Ascending aorta (tissue), 2 donors: Measurements from ENCODE around the gene PLPP1. TPM values are rescaled to one million over a fixed set of nuclear protein-coding genes. Genes with fewer than 3 reads are reported as not detected.

Source experiments
- DNase-seq, 2 donors: peaks; one replicate each; pipeline ENCODE4 v3.0.0-alpha.2; 2019; ENCODE audit warnings: low spot score in 2 of 2
- H3K27ac ChIP-seq, 2 donors: fragments of 200-600 bp; sonication (generic); one replicate each; pipeline ENCODE4 v1.5.1; 2016 to 2017; ENCODE audit warnings: mild to moderate bottlenecking in 1 of 2
- H3K27me3 ChIP-seq: fragments of 200-600 bp; sonication (generic); one replicate; pipeline ENCODE4 v1.5.1; 2017
- H3K36me3 ChIP-seq, 2 donors: fragments of 200-600 bp; sonication (generic); one replicate each; pipeline ENCODE4 v1.5.1; 2016
- H3K4me1 ChIP-seq, 2 donors: fragments of 200-600 bp; sonication (generic); one replicate each; pipeline ENCODE4 v1.5.1; 2016 to 2017; ENCODE audit warnings: mild to moderate bottlenecking in 1 of 2
- H3K4me3 ChIP-seq, 2 donors: fragments of 200-600 bp; sonication (generic); one replicate each; pipeline ENCODE4 v1.5.1; 2016 to 2017; ENCODE audit warnings: mild to moderate bottlenecking in 1 of 2
- H3K9me3 ChIP-seq, 2 donors: fragments of 200-600 bp; sonication (generic); one replicate each; pipeline ENCODE4 v1.5.1; 2016
- CTCF ChIP-seq, 3 experiments: fragments of 200-600 bp in 2 of 3; fragments of 450-650 bp in 1 of 3; sonication (generic) in 2 of 3; IDR thresholded peaks; one replicate each; pipeline ENCODE4 v1.5.1; 2016 to 2019; ENCODE audit warnings: antibody characterized with exemption in 3 of 3, mild to moderate bottlenecking in 1 of 3, moderate library complexity in 1 of 3
- intact Hi-C: fragments of 100-400 bp; cut with DNase I; formaldehyde crosslinking; loops from one replicate; pipeline ENCODE4 v1.15.1; 2023
- total RNA-seq: library from RNA; depleted of rRNA; stranded (reverse); fragments of >200 nt; gene quantifications from one replicate; pipeline ENCODE4 v1.1.0, GENCODE V29; 2016

PLPP1 gene
- total RNA-seq = 1,314 TPM

GRCh38 chr5:55534436-55535198, at the start of gene PLPP1:
Gene PLPP1, minus strand, starts transcription at chr5:55534964. Its CDS starts 335 bp downstream, at chr5:55534629.
- intact Hi-C loops = loop anchor here (1.0 to 2.0 kb wide), 4 partner anchors 34 to 156 kb away; no protein-coding TSS in a partner anchor
- H3K4me1 ChIP-seq = peaks cover 0 to 12% of the 10 kb centered on the region in 2 donors
- peak within 1 kb of the TSS; percentile 97 to 99 for H3K27ac ChIP-seq
- DNase-seq = peak; percentile 70 to 95
- peaks cover 0 to 8% of the 10 kb centered on the region in 2 donors for H3K36me3 ChIP-seq
- H3K27me3 ChIP-seq = no peaks in the 10 kb centered on the region
- no peaks in the 10 kb centered on the region for H3K9me3 ChIP-seq
- TF ChIP-seq CTCF (IDR thresholded peaks at IDR 0.05) = peak in 1 of 3 experiments; percentile 19
- peak within 1 kb of the TSS; percentile 87 to 91 for H3K4me3 ChIP-seq

- H3K27me3 ChIP-seq = no peaks in the 10 kb centered on the region
- peaks cover 3 to 10% of the 10 kb centered on the region in 2 donors for H3K4me1 ChIP-seq
- H3K27ac ChIP-seq = no peak overlapping the region
- no peaks in the 10 kb centered on the region for H3K36me3 ChIP-seq
- no peak for TF ChIP-seq CTCF (IDR thresholded peaks at IDR 0.05)
- H3K9me3 ChIP-seq = no peaks in the 10 kb centered on the region
- no peak for DNase-seq
- intact Hi-C loops = no loop called here
- H3K4me3 ChIP-seq = no peak overlapping the region
Observed at GRCh38 chr5:55583578-55583977, 48.8 kb upstream of the PLPP1 start.

GRCh38 chr5:55582256-55582655, 47.5 kb upstream of the PLPP1 start:
- Histone ChIP-seq H3K27me3 (no peaks in the 10 kb centered on the region), H3K9me3 (no peaks in the 10 kb centered on the region), H3K4me3 (no peak overlapping the region), H3K4me1 (peaks cover 12 to 20% of the 10 kb centered on the region in 2 donors), H3K36me3 (no peaks in the 10 kb centered on the region), H3K27ac (no peak overlapping the region)
- DNase-seq = no peak
- intact Hi-C loops = no loop called here
- no peak for TF ChIP-seq CTCF (IDR thresholded peaks at IDR 0.05)

- intact Hi-C loops = no loop called here
- TF ChIP-seq CTCF (IDR thresholded peaks at IDR 0.05) = no peak
- H3K27ac ChIP-seq = peak overlapping the region in 1 of 2 donors; percentile 62
Observed at GRCh38 chr5:55580042-55580441, 45.3 kb upstream of the PLPP1 start.

GRCh38 chr5:55578771-55579170, 44.0 kb upstream of the PLPP1 start:
- intact Hi-C loops = no loop called here
- peak overlapping the region; percentile 62 to 67 for H3K27ac ChIP-seq
- no peaks in the 10 kb centered on the region for H3K36me3 ChIP-seq
- no peaks in the 10 kb centered on the region for H3K27me3 ChIP-seq
- H3K4me1 ChIP-seq = peaks cover 19 to 33% of the 10 kb centered on the region in 2 donors
- TF ChIP-seq CTCF (IDR thresholded peaks at IDR 0.05) = no peak
- DNase-seq = peak in 1 of 2 donors; percentile 79
- no peak overlapping the region for H3K4me3 ChIP-seq
- H3K9me3 ChIP-seq = no peaks in the 10 kb centered on the region

More at GRCh38 chr5:55580042-55580441, 45.3 kb upstream of the PLPP1 start:
- no peaks in the 10 kb centered on the region for H3K36me3 ChIP-seq
- H3K9me3 ChIP-seq = no peaks in the 10 kb centered on the region
- peaks cover 19 to 33% of the 10 kb centered on the region in 2 donors for H3K4me1 ChIP-seq
- H3K4me3 ChIP-seq = no peak overlapping the region
- H3K27me3 ChIP-seq = no peaks in the 10 kb centered on the region
- DNase-seq = no peak
